ENCODE results near the gene FIP1L1. TPM values are rescaled to one million over a fixed set of nuclear protein-coding genes. Genes with fewer than 3 reads are reported as not detected.
A peak's percentile ranks its signal among the peaks of the same experiment; 100 is the strongest.

FIP1L1 gene
- total and polyA plus RNA-seq, 2 of the 4 experiments (the other 2 are of a cell fraction), result 31.1 to 37.5 TPM

- no peak for TF ChIP-seq ELK1 (IDR thresholded peaks at IDR 0.05; ENCODE audit: borderline replicate concordance, low read depth, low read length)
These were observed 99.7 kb downstream of the FIP1L1 start (continued) for GRCh38 chr4:53477038-53477565.

GRCh38 chr4:53477636-53478035 lies 100.2 kb downstream of the FIP1L1 start:
- in situ Hi-C loops (cut with MboI; ENCODE audit: low sequenced_read_pairs), result no loop called here
- no peak for TF ChIP-seq BHLHE40 (IDR thresholded peaks at IDR 0.05; ENCODE audit: low read depth, low read length)
- TF ChIP-seq RCOR1 (IDR thresholded peaks at IDR 0.05; ENCODE audit: insufficient replicate concordance, low read length), result no peak
- no peak for TF ChIP-seq ELK1 (IDR thresholded peaks at IDR 0.05; ENCODE audit: borderline replicate concordance, low read depth, low read length)
- no peak overlapping the region for H3K4me3 ChIP-seq (ENCODE audit: insufficient read depth, low read depth, low read length)
- peak overlapping the region; percentile 66 for H3K4ac ChIP-seq (ENCODE audit: low read depth, low read length)
- no peaks in the 10 kb centered on the region for H3K9me3 ChIP-seq (ENCODE audit: control insufficient read depth, insufficient read depth, low read length)
- H2BK15ac ChIP-seq (ENCODE audit: low read depth, low read length), result peak overlapping the region; percentile 57; the same call in 2 of the 3 replicates
- H3K79me1 ChIP-seq (ENCODE audit: low read depth in 1 of 2, low read length in 2 of 2), result no peaks in the 10 kb centered on the region
- peaks cover 22% of the 10 kb centered on the region for H3K4me1 ChIP-seq (ENCODE audit: control insufficient read depth, insufficient read depth, low read length)
- H3K18ac ChIP-seq (ENCODE audit: low read depth, low read length), result peak overlapping the region; percentile 92
- no TSS peak for BruUV-seq (replicated peaks)
- no peak overlapping the region for H2AK9ac ChIP-seq (replicated peaks; ENCODE audit: low read depth, low read length, poor library complexity)
- peak overlapping the region; percentile 63; the same call in 1 of the 2 replicates for H2BK20ac ChIP-seq (ENCODE audit: low read depth, low read length)
- no peaks in the 10 kb centered on the region for H3K27me3 ChIP-seq (ENCODE audit: control insufficient read depth, insufficient read depth, low read length)
- H3K14ac ChIP-seq (replicated peaks; ENCODE audit: low read depth, low read length), result peak overlapping the region; percentile 26
- H2AFZ ChIP-seq (replicated peaks; ENCODE audit: low read length, poor library complexity), result no peak overlapping the region
- CTCF ChIA-PET, result interaction anchor here (0.7 kb wide), 2 partner anchors 13 to 99 kb away, joined by 3 read pairs; no protein-coding TSS in a partner anchor
- no peak for ATAC-seq (ENCODE audit: low read depth)
- no peaks in the 10 kb centered on the region for H3K36me3 ChIP-seq (ENCODE audit: control insufficient read depth, insufficient read depth, low read length)
- intact Hi-C loops (cut with micrococcal nuclease), result loop anchor here (5.0 kb wide), 5 partner anchors 100 to 750 kb away; partner anchors contain the start of gene PDGFRA
- H4K20me1 ChIP-seq (ENCODE audit: insufficient read depth, low read length), result no peaks in the 10 kb centered on the region
- H3K56ac ChIP-seq (ENCODE audit: extremely low read depth, insufficient read depth, low read length), result peak overlapping the region; percentile 68; the same call in 1 of the 2 replicates
- peak; percentile 28 for DNase-seq
- H4K91ac ChIP-seq (ENCODE audit: insufficient read depth, low read depth, low read length), result peak overlapping the region; percentile 95; the same call in 1 of the 2 replicates
- POLR2A ChIA-PET (ENCODE audit: unreplicated experiment), result no interaction called here
- H3K9me1 ChIP-seq (ENCODE audit: insufficient read depth, low read length), result peaks cover 7% of the 10 kb centered on the region; the same call in 1 of the 2 replicates
- H2BK120ac ChIP-seq (ENCODE audit: low read depth, low read length), result peak overlapping the region; percentile 81
- peak overlapping the region; percentile 27; the same call in 1 of the 2 replicates for H3K9ac ChIP-seq (ENCODE audit: low read depth, low read length)
- peak overlapping the region in 1 of 2 experiments; percentile 73; a peak in 2 of 4 replicates for H4K8ac ChIP-seq (ENCODE audit: low read depth in 2 of 2, low read length in 2 of 2)
- peak overlapping the region; percentile 96 for H2BK5ac ChIP-seq (ENCODE audit: low read depth, low read length, poor library complexity, severe bottlenecking)
- peak overlapping the region; percentile 95 for H3K23ac ChIP-seq (ENCODE audit: low read depth, low read length)
- H4K5ac ChIP-seq (ENCODE audit: low read depth, low read length), result peak overlapping the region; percentile 75
- H3K27ac ChIP-seq (ENCODE audit: insufficient read depth, low read length), result peak overlapping the region; percentile 75; the same call in 1 of the 2 replicates
- H3K4me2 ChIP-seq (ENCODE audit: low read depth, low read length), result no peak overlapping the region
- no CpG with 5 or more reads among the region's 1 CpG for WGBS, 2 experiments (ENCODE audit: extremely low coverage in 2 of 2, insufficient read length in 1 of 2)
- peak overlapping the region; percentile 46; the same call in 1 of the 2 replicates for H2AK5ac ChIP-seq (ENCODE audit: low read depth, low read length)
- dilution Hi-C loops (cut with HindIII; ENCODE audit: low sequenced_read_pairs, unreplicated experiment), result no loop called here
